GOT3 (cell line): Measurements from ENCODE around the gene COL27A1.

Experiments
- DNase-seq: peaks from one replicate; lab custom pipeline; 2025; ENCODE audit warnings: mixed read lengths; lab: John Stamatoyannopoulos, UW

The COL27A1 gene

DNA sequence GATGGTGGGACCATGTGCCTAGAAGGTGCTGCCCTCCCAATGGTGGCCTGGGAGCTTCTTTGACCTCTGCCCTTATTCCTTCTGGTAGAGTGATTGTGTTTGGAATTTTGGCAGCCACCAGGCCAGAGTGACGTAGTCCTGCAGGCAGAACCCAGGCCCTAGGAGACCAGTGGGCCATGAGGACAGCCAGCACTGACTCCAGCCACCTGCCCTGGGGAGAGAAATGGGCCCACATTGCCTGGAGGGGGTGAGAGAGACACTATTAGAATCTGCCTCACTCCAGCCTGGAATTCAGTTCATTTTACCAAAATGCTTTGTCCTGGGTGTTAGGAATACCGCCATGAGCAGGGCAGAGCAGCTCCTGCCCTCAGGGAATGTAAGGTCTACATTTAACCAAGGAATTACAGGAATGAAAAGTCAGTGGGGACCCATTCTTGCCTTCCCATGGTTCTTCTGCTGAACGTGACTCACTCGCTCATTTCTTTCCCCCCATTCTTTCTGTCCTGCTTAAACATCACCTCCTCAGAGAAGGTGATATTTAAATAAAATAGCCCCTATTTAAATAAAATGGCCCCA is 5.5 kb upstream of the COL27A1 start:
- DNase-seq, result no peak

DNA sequence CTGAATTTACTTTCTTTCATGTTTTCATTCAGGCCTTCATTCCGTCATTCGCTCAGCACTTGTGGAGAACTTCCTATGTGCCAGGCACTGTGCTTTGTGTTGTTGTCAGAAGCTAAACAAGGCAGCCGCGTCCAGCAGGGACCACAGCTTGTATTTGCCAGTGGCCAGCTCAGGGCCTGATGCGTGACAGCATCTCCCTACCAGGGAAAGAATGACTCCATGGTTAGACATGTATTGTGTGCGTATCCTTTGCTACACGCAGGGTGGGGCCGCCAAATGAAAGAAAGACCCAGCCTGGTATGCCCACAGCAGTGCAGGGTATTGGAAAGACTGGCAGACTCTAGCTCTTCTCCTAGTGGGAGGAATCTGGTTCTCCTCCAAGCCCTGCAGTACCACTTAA is 4.7 kb upstream of the COL27A1 start:
- no peak for DNase-seq

DNA sequence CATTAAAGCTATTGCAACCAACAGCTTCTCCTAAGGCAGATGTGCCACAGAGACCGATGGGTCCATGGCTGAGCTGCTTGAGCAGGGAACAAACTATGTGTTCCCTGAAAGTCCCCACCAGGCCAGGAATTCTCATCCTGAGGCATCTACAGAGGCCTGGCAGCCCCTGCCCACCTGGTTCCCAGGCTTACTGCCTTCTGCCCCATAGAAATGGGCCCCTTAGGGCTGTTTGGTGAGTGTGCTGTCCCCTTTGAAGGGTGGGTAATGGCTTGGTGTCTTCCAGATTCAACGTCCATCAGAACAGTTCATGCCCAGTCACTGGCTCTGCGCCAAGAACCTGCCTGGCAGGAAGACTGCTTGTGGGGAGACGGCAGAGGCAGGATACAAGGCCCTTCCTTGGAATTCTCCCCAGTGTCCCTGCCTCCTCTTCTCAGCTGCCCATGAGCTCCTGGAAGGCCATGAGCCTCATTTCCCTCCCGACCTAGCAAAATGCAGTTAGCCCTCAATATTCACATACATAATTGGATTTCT is 3.8 kb upstream of the COL27A1 start:
- DNase-seq, result no peak

DNA sequence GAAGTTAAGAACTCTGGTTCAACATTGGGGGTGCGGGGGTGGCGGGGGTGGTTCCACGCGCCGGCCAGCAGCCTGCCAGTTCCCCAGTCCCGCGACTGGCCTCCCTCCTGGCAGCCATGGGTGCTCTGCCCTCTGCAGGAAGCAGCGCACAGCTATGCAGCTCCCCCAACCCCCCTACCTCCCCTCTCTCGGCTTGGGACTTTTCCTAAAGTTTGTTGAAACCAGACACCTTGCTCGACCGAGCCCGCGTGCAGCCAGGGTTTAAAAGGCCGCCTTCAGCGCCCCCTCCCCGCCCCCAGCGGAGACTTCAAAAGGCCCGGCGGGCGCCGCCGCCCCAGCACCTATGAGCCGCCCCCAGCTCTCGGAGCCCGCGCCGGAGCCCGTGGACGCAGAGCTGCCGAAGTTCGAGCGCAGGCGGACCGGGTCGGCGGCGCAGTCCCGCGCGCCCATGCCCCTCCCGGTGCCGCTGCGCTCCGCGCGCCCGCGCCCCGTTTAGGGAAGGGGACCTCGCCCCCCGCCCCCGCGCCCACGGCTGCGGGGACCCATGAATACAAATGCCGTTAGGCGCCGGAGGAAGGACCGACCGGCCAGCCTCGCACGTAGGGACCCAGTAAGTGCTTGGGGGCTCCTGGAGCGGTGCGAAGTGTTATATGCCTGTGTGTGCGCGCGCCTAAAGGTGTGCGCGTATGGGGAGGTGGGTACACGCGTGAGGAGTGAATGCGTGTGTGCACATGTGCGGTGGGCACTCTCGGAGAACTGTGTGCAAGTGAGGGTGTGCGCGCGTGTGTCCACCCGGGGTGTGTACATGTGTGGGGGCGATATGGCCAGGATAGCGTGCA is 1.4 kb upstream of the COL27A1 start:
- no peak for DNase-seq

DNA sequence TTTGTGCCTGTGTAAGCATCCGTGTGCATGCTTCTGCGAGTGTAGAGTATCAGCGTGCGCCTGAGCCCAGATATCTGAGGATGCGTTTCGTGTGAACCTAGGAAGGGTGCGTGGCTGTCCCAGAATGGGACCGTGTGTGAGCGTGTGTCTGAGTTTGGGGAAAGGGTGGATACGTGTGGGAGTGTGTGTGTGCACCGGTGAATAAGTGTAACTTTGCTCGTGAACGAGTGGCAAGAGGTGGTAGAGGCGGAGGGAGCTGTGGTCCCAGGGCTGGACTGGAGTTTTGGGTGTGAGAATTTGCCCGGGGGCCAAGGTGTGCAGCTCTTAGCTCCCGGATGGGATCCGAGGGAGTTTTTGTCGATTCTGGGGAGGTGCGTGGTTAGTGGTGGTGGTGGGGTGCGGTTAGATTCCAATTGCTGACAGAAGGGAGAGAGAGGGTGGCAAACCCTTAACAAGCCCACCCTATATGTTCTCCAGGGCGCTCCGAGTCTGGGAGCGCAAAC is 686 bp upstream of the COL27A1 start:
- DNase-seq, result no peak

DNA sequence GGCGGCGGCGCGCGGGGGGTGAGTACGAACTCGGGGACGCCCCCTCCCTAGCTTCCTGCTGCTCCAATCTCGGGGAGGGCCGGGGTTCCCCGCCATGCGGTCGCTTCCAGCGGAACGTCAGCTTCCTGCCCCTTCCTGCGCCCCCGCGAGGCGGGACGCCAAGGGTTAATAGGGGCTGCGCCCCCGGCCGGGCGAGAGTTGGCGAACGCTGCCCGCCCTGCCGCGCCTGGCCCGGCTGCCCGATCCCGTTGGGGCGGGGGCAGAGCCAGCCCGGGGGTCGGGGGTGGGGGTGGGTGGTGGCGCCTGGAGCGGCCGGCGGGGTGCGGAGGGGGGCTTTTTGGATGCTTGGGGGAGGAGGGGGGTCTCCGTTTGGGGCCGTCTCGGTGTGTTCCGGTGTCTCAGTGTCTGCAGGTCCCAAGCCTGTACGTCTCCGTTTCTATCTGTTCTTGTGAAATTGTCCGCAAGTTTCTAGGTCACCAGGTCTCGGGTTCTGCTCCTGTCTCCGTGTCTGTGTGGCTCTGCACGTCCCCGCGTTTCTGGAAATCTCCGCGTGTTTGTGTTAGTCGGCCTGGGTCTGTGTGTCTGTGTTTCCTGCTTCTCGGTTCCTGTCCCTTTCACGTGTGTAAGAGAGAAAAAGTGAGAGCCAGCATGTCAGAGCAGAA is 789 bp downstream of the COL27A1 start:
- DNase-seq, result no peak

DNA sequence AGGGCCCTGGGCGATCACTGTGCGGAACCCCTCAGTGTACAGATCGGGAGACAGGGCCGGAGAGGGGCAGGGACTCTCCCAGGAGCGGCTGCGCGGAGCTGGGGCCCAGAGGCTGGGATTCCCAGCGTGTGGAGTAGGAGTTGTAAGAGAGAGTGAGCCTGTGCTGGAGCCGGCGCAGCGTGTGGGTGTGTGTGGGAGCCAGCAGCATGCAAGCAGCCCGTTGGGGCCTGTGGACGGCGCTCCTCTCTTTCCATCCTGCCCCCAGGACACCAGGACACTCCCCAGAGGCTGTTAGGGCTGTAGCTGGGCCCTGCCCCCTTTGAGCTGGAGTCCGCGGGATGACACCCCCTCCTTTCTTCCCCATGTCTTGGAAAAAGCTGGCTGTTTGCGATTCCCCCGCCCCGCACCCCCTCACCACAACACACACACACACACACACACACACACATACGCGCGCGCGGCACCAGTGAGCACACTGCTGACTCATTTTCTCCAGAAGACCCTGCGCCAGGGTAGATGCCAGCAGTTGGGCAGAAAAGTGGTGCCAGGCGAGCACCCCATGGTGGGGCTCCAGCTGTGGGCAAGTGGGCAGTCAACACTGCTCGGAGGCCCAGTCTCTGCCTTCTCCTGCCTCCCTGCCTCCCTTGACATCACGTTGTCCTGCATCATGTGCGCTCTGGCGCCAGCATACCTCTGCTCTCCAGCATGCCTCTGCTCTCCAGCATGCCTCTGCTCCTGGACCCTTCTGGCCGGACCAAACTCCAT is 1.5 kb downstream of the COL27A1 start:
- DNase-seq, result no peak

DNA sequence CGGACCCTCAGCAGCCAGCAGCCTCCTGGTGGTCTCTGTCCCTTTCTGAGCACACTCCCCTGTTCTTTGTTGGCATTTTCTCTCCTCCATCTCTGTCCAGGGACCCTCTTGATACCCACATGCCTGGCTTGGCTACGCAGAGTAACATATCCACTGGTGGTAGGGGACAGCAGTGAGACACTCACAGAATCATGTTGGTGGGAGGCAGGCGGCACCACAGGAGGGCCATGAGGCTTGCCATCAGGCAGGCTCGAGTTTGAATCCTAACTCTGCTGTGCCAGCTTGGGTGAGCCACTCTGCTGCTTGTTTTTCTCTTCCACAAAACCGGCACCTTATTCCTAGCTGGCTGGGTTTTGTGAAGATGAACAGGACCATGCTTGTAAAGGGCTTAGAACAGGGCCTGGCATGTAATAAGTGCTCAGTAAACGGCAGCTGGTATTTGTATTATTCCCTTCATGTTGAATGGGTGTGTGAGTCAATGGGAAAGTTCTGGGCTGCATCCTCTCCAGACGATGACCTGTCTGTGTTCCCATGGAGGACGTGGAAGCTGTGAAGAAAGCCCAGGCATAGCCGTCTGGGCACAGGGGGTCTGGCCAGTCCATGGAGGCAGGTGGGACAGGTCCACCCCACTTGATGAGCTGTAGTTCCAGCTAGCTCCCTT is 2.3 kb downstream of the COL27A1 start:
- no peak for DNase-seq

DNA sequence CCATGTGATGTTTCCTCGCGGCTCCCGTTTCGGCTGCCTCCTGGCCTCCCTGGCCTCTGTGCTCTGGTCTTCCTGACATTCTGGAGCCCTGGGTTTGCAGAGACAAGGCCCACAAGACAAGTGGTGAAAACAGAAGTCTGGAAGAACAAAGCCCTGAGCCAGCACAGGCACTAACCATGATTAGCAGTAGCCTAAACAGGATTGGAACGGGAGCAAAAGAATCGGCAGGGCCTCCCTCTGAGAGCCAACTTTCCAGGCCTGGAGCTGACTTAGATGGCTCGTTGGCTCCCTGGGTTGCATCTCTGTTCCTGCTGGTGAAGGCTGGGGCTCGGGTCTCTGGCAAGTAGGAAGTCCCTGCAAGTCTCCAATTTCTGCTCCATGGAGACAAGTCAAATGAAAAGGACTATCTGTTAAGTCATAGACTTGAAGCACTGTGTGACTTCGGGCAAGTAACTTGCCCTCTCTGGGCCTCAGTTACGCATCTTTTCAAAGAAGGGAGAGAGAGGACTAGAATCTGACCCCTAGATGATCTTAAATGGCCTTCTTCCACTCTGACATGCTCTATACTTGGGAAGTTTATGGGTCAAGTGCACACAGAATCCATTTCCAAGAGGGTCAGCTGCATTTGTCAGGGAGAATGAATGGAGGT is 3.3 kb downstream of the COL27A1 start:
- no peak for DNase-seq

DNA sequence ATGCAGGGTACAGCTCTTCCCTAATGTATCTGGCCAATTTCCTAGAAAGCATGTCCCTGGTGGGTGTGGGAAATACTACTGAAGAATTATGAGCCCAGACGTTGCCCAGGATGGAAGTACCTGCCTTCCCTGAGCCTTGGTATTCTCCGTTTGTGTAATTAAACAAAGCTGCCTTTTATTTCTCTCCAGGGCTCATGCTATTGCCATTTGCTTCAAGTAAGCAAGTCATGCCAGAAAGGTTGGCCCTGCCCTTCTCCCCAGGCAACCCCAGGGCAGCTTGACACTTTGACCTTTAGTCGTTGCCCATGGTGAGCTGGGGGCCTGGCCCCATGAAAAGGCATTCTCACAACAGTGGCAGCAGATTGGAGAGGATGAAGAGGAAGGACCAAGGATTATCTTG is 4.4 kb downstream of the COL27A1 start:
- no peak for DNase-seq

DNA sequence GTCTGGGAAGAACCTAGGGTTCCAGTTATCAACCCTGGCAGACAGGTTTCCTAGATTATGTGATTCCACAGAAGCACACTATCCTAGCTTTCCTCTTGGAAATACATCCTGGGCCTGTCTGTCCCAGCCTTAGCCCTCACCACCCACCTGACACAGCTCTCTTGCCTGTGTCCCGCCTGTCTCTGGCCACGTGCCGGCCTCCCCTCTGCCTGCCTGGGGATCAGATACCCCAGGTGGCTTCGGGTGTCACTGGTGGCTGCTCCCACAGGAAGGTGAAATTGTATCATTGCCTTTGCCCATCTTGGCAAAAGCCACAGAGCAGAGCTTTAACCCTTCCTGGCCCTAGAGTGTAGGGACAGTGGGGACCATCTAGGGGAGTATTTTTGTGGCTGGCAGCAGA is 6.2 kb downstream of the COL27A1 start:
- DNase-seq, result no peak

DNA sequence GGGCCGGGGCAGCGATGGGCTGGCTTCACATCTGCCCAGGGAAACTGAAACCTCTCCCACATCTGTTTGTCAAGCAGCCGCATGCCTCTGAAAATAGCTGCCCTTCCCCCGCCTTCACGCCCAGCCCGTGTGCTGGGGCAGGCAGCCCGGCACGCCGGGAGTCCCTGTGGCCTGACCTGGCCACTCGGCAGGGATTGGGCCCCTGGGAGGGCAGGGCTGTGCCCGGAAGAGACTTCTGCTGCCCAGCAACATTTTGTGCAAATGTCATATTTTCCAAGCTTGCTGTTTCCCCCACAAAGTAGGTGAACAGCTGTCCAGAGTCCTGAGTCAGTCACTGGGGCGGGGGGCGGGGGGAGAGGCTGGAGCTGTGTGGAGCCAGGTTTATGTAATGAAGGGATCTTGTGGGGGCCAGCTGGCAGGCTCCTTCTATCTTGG is 8.2 kb downstream of the COL27A1 start:
- no peak for DNase-seq

DNA sequence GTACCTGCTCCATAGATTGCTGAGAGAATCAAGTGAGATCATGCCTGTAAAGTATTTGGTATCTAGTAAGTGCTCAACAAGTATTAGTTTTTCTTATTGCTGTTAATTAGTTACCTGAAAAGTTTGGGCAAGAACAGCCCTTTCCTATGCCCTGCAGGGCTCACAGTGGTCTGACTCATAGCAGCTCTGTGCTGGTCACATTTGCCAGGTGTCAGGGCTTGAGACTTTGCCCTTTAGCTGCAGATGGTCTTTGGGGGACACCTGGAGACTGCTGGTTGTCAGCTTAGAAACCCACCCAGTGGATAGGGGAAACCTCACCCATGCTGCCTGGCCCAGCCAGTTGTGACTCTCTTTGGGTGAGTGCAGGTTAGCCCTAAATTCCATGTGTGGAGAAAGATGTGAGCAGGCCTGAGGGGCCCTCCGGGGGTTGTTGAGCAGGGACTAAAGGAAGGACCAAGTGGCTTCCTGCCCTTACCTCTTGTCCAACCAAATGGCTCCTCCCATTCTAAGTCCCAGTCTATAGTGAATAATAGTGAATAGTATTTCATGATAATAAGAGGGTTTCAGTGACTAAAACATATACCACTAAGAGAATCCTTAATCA is 9.0 kb downstream of the COL27A1 start:
- DNase-seq, result no peak

DNA sequence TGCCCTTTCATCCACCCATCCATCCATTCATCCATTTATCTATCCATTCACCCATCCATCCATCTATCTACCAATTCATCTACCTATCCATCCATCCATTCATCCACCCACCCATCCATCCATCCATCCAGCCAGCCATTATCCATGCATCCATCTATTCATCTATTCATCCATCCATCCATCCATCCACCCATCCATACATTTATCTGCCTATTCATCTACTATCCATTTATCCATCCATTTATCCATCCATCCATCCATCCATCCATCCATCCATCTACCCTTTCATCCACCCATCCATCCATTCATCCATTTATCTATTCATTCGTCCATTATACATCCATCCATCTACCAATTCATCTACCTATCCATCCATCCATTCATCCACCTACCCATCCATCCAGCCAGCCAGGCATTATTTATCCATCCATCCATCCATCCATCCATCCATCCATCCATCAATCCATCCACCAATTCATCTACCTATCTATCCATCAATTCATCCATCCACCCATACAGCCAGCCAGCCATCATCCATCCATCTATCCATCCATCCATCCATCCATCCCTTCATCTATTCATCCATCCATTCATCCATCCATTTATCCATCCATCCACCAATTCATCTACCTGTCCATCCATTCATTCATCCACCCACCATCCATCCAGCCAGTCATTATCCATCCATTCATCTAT is 10.2 kb downstream of the COL27A1 start:
- DNase-seq, result no peak

DNA sequence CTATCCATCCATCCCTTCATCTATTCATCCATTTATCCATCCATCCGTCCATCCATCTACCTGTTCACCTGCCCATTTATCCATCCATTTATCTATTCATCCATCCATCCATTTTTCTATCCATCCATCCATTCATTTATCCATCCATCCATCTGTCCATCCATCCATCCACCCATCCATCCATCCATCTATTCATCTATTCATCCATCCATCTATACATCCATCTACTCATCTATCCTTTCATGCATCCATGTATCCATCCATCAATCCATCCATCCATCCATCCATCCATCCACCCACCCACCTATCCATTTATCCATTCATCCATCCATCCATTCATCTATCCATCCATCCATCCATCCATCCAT is 10.8 kb downstream of the COL27A1 start:
- no peak for DNase-seq

DNA sequence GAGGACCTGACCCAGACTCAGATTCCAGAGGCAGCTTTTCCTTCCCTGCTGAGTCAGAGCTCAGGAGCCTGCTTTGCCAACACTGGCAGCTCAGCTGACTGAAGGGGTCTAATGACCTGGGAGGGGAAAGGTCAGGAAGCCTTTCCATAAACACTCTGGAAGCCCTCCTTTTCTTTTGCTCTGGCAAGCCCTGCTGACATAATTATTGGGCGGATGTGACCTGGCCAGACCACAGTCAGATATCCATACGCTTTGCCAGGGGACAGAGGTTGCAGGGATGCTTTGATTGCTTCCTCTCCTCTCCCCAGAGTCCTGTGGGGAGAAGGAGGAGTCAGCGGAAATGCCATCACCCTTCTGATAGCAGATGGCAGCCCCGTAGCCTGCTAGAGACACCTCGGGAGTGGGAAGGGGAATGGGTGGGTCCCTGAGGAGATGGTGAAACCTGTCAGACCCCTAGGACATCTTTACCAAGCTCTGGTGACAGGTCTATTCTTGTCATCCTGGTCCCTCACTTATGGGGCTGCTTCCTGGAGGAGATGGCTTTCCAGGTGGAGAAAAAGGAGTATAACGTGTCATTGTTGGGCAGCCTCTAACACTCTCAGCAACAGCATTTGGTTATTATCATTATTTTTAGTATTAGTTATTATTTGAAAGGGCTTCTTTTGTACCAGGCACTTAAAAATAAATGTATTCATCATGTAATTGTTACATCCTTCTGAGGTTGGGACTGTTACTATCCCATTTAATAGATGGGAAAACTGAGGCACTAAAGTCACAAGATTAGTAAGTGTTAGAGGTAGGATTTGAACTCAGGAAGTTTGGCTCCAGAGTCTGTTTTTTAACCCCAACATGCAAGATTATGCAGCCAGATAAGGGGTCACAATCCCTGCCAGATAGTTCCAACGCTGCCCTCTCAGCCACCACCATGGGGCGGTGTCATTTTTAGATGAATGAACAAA is 11.6 kb downstream of the COL27A1 start:
- no peak for DNase-seq

DNA sequence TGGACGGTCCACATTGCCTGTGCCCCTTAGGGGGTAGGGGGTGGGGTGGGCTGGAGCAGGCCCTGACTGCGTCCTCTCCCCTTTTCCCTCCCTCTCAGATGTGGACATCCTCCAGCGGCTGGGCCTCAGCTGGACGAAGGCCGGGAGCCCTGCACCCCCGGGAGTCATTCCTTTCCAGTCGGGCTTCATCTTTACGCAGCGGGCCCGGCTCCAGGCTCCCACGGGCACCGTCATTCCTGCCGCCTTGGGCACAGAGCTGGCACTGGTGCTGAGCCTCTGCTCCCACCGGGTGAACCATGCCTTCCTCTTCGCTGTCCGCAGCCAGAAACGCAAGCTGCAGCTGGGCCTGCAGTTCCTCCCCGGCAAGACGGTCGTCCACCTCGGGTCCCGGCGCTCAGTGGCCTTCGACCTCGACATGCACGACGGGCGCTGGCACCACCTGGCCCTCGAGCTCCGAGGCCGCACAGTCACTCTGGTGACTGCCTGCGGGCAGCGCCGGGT is 12.3 kb downstream of the COL27A1 start:
- no peak for DNase-seq

DNA sequence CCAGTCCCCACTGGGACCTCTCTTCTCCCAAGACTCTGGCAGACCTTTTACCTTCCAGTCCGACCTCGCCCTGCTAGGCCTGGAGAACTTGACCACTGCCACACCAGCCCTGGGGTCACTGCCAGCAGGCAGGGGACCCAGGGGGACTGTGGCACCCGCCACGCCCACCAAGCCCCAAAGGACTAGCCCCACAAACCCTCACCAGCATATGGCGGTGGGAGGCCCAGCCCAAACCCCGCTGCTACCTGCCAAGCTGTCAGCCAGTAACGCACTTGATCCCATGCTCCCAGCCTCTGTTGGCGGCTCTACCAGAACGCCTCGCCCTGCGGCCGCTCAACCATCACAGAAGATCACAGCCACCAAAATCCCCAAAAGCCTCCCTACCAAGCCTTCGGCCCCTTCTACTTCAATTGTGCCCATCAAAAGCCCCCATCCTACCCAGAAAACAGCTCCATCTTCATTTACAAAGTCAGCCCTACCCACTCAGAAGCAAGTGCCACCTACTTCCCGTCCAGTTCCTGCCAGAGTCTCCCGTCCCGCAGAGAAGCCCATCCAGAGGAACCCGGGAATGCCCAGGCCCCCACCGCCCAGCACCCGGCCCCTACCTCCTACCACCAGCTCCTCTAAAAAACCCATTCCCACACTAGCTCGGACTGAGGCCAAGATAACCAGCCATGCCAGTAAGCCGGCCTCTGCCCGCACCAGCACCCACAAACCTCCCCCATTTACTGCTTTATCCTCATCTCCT is 13.1 kb downstream of the COL27A1 start:
- DNase-seq, result no peak
